Head of caudate nucleus (tissue), 42 donors: Measurements from ENCODE around the gene FCAMR.

Experiments
- DNase-seq, 42 donors: peaks; one replicate each; pipeline versions ENCODE4 v3.0.0 to v3.0.0-alpha.2; 2020 to 2021; ENCODE audit warnings: mixed read lengths in 7 of 42
- intact Hi-C: fragments of 100-400 bp; cut with DNase I; formaldehyde crosslinking; loops from one replicate; pipeline ENCODE4 v1.15.0; 2022

FCAMR gene

DNA sequence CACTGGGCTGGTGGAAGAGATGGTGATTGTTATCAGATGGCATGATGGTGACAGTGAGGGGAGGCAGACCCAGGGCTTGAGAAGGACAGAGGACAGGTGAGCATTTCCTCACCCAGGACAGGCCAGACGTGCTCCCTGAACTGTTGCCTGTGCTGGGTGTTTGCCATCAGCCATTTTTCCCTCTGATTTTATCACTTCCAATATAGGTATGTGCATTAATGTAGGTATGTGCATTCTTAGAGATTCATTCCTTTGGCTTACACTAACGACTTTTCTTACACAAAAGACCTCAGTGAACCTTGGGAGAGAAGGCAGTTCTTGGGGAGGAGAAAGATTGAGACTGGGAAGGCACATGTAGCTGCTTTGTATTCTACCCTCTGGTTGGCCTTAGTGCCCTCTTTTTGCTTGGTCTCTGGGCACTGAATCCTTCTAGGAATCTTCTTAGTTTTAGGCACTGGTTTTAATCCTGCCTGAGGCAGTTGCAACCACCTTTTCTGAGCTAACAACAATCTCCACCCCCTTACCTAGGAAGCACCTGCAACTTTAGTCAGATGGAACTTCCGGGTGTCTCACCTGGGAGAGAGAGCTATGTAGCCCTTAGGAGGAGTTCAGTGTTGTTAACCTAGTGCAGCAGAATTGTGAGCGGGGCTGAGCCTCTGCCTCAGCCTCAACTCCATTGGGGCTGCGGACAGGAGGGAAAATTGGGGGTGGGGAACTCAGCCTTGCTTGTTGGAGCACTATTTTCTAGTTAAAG is 31.4 kb upstream of the FCAMR start:
- intact Hi-C loops: no loop called here
- DNase-seq: no peak

DNA sequence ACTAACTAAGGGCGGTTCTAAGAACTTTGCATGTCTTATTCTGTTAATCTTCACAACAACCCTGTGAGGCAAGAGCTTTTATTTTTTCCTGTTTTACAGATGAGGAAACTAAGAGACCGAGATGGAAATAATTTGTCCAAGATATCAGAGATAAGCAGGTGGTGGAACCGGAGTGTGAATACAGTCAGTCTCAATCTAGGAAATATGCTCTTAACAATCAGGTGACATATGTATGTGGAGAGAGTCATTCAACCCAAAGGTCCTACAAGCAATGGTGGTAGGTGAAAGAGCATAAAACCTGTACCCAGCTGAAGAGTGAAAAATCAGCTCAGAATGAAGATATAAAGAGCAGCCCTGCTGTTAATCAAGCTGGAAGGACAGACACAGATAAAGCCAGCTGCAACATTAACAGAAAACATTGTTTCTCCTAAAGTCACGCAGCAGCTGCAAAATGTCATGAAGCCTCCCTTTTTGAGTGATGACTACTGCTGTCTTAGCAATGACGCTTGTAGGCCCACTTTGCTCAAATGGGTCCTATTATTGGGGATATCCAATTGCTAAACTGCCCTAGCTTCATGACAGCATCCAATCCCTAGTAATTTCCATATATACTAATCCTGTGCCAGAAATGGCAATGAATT is 30.5 kb upstream of the FCAMR start:
- DNase-seq: no peak
- intact Hi-C loops: no loop called here

GRCh38 chr1:206998816-206999215 is 28.6 kb upstream of the FCAMR start:
- intact Hi-C loops: no loop called here

DNA sequence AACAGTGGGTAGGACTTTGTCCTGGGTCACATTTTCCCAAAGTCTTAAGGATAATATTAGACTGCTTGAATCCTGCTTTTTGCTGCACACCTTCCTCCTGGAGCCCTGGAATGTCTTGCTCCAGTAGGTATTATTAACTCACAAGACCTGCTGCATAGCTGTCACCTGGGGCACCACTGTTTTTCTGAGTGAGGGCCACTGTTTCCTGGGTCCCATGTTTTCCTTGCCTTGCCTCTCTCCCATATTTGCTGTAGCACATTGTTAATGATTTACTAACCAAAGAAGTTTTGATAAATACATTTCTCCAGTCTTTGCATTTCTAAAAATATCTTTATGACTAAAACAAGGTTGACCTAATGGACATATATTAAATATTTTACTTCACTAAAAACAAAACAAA is 22.5 kb upstream of the FCAMR start:
- intact Hi-C loops: no loop called here
- DNase-seq: no peak

More at GRCh38 chr1:206998816-206999215, 28.6 kb upstream of the FCAMR start:
- DNase-seq: no peak

GRCh38 chr1:206987873-206988272 is 17.6 kb upstream of the FCAMR start:
- no peak for DNase-seq
- intact Hi-C loops: no loop called here

DNA sequence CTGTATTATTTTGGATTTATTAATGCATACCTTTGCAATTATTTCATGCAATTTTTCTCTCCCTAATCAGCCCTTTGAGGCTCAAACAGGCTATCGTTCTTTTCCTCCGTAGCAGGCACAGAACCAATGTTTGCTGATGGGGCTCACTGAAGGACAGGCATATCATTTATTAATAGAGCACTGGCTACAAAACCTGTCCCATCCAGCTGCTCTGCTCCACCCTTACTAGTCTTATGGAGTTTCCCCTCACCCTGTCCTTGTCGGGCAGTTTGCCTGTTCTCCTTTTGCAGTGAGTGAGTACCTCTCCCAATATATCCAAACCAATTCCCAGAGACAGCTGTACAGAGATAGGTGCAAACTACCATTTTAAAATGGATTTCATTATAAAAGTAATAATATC is 16.6 kb upstream of the FCAMR start:
- no peak for DNase-seq
- intact Hi-C loops: no loop called here

GRCh38 chr1:206986402-206986801 is 16.1 kb upstream of the FCAMR start:
- intact Hi-C loops: no loop called here
- no peak for DNase-seq

GRCh38 chr1:206985162-206985749 is 15.0 kb upstream of the FCAMR start:
- intact Hi-C loops: no loop called here
- no peak for DNase-seq

DNA sequence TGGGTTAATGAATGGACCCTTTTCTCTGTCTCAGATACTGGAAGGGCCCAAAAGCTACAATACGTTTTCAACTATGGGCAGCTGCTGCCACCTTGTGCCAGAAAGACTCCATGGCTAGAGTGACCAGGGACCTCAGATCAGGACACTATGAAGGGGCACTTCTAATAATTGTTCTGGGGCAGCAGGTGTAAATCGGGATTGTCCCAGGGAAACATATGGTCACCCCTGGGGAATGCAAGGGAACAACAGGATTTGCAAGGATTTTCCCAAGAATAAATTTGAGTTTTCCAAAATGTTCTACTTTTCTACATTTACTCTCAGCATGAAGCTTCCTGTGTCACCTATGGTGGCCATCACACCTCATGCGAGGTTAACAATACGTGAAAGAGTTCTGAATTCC is 12.0 kb upstream of the FCAMR start:
- DNase-seq: peak in 41 of 42 donors; percentile 32 to 85 (median 66)

DNA sequence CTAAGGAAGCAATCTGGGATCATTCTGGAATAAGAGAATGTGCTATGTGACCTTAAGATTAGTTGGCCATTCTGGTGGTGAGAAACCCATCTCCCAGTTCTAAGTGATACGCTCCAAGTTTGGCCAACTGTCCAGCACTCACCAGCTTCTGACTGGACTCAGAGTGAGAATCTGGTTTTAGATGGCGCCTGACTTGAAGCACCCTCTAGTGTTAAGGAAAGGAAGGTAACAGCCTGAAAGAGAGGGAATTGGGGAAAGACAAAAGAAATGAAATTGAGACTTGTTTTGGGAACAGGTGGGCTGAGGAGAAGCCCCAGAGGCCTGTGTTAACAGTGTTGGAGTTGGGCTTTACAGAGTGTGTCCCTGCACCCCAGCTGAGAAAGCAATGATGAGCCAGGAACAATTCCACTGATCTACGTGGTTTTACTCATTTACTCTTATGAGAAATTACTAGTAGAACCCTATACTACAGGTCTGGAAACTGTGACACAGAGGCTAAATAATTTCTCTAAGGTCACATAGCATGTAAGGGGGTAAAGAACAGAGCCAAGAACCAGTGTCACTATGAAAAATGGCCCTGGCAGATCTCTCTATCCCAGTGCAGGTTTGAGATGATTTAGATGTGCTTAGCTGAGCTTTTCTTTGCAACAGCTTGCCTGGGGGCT is 9.3 kb upstream of the FCAMR start:
- intact Hi-C loops: no loop called here
- DNase-seq: no peak

More for the DNA sequence above, 12.0 kb upstream of the FCAMR start:
- intact Hi-C loops: no loop called here

- intact Hi-C loops: no loop called here
- no peak for DNase-seq
These were observed 8.0 kb upstream of the FCAMR start for GRCh38 chr1:206978259-206978658.

- intact Hi-C loops: no loop called here
These were observed 5.0 kb upstream of the FCAMR start for GRCh38 chr1:206975306-206975705.

DNA sequence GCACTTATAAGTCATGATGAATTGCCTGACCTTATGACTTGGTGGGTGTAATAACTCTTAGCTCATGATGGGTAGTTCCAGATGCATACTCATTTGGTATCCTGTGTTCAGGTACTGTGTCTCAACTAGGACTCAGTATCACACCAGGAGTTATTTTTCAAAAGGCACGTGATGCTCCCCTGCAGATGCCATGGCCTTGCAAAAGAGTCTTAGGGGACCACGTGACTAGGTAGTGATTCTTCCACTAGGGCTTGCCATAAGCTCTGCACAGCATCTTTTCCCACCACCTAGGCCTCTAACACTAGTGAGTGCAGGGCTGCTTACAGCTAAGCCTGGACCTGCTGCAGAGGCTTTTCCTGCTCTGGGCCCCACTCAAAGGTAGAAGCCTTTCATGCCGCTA is 3.9 kb upstream of the FCAMR start:
- intact Hi-C loops: no loop called here
- no peak for DNase-seq

More at GRCh38 chr1:206975306-206975705, 5.0 kb upstream of the FCAMR start:
- DNase-seq: no peak

DNA sequence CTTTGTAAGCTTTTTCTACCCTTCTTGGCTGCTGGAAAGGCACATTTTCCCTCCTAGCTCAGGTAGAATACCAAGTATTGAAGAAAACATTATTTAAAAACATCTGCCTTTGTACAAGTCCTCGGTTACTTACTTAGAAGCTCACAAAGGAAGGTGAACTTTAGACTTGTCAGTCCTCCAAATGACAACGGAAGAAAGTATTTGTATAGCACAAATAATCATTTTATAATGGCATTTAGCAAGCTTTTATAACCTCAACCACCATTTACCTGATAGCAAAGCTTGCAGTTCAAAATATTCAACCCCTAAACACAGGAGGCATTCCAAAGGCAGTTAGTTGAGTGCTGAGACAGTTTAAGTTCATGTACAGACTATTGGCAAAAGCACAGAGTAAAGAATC is 2.5 kb upstream of the FCAMR start:
- intact Hi-C loops: no loop called here
- no peak for DNase-seq

- intact Hi-C loops: no loop called here
- DNase-seq: no peak
These were observed 882 bp upstream of the FCAMR start for GRCh38 chr1:206971029-206971655.

DNA sequence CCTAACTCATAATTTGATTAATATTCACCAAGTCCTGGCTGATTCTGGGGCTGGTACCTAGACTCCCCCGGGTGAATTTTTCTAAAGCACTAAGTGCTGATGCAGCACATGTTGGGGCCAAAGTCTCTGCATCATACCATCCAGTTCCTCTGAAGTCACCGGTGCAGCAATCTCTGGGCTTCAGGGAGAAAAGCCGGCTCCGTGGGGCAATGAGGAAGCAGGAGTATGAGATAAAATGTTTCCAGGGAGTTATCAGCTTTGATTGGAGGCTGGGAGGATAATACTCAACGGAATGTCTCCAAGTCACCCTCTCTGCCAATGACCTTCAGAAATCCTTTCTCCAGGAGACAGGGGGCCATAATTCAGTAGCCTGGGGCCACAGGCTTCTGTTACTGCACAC is 1.2 kb downstream of the FCAMR start:
- intact Hi-C loops: no loop called here
- no peak for DNase-seq

GRCh38 chr1:206967096-206967849 is 3.0 kb downstream of the FCAMR start:
- peak in 2 of 42 donors; percentile 12 to 17 for DNase-seq
- intact Hi-C loops: no loop called here

GRCh38 chr1:206965781-206966180 is 4.5 kb downstream of the FCAMR start:
- DNase-seq: no peak
- intact Hi-C loops: no loop called here

DNA sequence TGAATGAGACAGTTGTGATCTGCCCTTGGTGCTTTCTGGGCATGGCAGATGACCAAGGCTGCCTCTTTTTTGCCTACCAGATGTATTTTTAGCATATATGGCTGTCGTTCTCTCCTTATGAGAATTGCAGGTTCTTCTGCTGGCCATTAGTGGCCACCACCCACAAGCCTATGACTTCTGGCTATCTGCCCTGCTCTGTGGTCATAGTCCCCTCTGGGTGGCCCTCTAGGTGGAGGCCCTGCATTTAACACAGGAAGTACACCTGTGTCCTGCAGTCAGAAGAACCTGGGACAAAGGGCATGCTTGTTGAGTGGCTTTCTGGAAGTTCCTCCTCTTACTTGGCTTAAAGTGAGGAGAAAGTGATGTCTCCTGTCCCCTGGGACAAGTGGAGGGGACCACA is 6.5 kb downstream of the FCAMR start:
- intact Hi-C loops: no loop called here
- no peak for DNase-seq
